Placental pericyte (primary cell): ENCODE data around the gene SCYL3. TPM values are rescaled to one million over a fixed set of nuclear protein-coding genes. Genes with fewer than 3 reads are reported as not detected.

Experiments used
- small RNA-seq: library from RNA; depleted of rRNA; stranded (forward); fragments of <200 nt; gene quantifications from one replicate; pipeline ENCODE3, GENCODE V24; 2012; ENCODE audit warnings: low replicate concordance
- total RNA-seq: library from RNA; depleted of rRNA; stranded (reverse); fragments of >200 nt; gene quantifications from 2 replicates; pipeline ENCODE4 v1.2.3, GENCODE V29; 2012

Gene SCYL3, protein sequence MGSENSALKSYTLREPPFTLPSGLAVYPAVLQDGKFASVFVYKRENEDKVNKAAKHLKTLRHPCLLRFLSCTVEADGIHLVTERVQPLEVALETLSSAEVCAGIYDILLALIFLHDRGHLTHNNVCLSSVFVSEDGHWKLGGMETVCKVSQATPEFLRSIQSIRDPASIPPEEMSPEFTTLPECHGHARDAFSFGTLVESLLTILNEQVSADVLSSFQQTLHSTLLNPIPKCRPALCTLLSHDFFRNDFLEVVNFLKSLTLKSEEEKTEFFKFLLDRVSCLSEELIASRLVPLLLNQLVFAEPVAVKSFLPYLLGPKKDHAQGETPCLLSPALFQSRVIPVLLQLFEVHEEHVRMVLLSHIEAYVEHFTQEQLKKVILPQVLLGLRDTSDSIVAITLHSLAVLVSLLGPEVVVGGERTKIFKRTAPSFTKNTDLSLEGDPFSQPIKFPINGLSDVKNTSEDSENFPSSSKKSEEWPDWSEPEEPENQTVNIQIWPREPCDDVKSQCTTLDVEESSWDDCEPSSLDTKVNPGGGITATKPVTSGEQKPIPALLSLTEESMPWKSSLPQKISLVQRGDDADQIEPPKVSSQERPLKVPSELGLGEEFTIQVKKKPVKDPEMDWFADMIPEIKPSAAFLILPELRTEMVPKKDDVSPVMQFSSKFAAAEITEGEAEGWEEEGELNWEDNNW
- 8.8 and 9.9 TPM in 2 replicates for total RNA-seq

DNA sequence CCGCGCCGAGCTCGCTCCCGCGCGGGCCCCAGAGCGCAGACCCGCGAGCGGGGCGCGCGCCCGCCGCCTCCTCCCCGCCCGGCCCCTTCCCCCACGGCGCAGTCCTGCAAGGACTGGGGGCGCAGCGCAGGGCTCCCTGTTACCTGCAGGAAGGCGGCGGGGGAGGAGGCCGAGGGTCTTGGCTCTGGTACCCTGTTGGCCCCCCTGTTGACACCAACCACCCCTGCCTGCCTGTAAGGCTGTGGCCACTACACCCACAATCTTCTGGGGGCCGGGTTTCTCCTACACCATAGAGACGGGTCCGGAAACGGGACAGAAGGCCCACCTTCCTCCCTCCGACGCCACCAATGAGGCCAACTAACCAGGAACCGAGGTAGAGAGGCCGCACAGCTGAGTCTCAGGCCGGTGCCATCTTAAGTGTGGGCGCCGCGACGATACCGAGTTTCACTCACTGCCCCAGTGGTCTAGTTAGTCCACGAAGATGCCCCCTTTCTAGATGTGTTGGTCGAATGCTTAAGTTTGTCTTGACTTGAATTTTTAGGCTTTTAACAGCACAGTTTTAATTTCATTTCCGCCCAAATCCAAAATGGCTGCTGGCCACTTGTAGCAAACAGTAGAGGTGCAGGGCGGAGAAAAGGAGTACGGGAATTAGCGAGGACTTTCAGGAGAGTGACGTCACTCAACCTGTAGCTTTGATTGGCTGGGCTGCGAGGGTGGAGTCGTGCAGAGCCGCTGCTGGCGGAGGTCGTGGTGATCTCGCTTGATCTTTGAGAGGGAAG is at the start of gene SCYL3:
SCYL3 (minus strand) TSS at position 252 of the 779 bp plus-strand sequence. CDS start 5,056 bp downstream, outside the sequence.

Small RNA genes lying within 50 kb of the gene (small RNA-seq; reads per million reads assigned to genes)
- not detected for gene RN7SL333P

Other genes starting within 250 kb of the SCYL3 start
- gene SELL, start 182.3 kb downstream of the SCYL3 start, total RNA-seq: 0.14 TPM in 1 of 2 replicates, not detected in the other
- not detected in 2 replicates for gene SELE, start 159.8 kb downstream of the SCYL3 start, total RNA-seq
- 3.9 and 4.9 TPM in 2 replicates for gene METTL18, start 99.0 kb downstream of the SCYL3 start, total RNA-seq
- 16.0 and 27.9 TPM in 2 replicates for gene KIFAP3, start 180.8 kb upstream of the SCYL3 start, total RNA-seq